HG03066 (cell line): ENCODE data around the gene TPRN.
"Not testable (repeated sequence)": the region's sequence is repeated elsewhere in the genome, so short reads cannot be mapped to it uniquely, and the experiment has no call there.

Source experiments
- ATAC-seq: cut with Tn5 transposase; IDR thresholded peaks from one replicate; pipeline ENCODE4 v1.9.1; 2021; ENCODE audit warnings: low read depth; ENCODE audit not compliant: unreplicated experiment

TPRN gene

GRCh38 chr9:137200311-137201204 lies at the start of gene TPRN:
TPRN (minus strand) TSS chr9:137200741; CDS start chr9:137200711, 30 bp downstream.
- peak; percentile 92 for ATAC-seq

GRCh38 chr9:137247916-137248175 lies 47.3 kb upstream of the TPRN start:
- no peak for ATAC-seq

GRCh38 chr9:137247135-137247915 lies 46.8 kb upstream of the TPRN start:
- ATAC-seq: no peak

GRCh38 chr9:137245450-137246421 lies 45.2 kb upstream of the TPRN start:
- ATAC-seq: no peak

- ATAC-seq: no peak
Observed at GRCh38 chr9:137244486-137245449, 44.2 kb upstream of the TPRN start.

- ATAC-seq: no peak
Observed at GRCh38 chr9:137243626-137244485, 43.3 kb upstream of the TPRN start.

- ATAC-seq: not testable (repeated sequence)
Observed at GRCh38 chr9:137243266-137243625, 42.7 kb upstream of the TPRN start.

- ATAC-seq: no peak
Observed at GRCh38 chr9:137242269-137243203, 42.0 kb upstream of the TPRN start.

- peak; percentile 10 for ATAC-seq
Observed at GRCh38 chr9:137241490-137242268, 41.1 kb upstream of the TPRN start.

- peak; percentile 84 for ATAC-seq
Observed at GRCh38 chr9:137240841-137241489, 40.4 kb upstream of the TPRN start, which contains the start of gene TUBB4B. TUBB4B (plus strand) TSS chr9:137241287; CDS start chr9:137241361, 74 bp downstream.

- ATAC-seq: peak; percentile 21
Observed at GRCh38 chr9:137240318-137240840, 39.8 kb upstream of the TPRN start.

- not testable (repeated sequence) for ATAC-seq
Observed at GRCh38 chr9:137239541-137240200, 39.1 kb upstream of the TPRN start.

GRCh38 chr9:137237759-137238726 lies 37.5 kb upstream of the TPRN start:
- ATAC-seq: no peak

GRCh38 chr9:137236936-137237421 lies 36.4 kb upstream of the TPRN start:
- no peak for ATAC-seq
